ENCODE data around the gene ZBTB20.

DNA sequence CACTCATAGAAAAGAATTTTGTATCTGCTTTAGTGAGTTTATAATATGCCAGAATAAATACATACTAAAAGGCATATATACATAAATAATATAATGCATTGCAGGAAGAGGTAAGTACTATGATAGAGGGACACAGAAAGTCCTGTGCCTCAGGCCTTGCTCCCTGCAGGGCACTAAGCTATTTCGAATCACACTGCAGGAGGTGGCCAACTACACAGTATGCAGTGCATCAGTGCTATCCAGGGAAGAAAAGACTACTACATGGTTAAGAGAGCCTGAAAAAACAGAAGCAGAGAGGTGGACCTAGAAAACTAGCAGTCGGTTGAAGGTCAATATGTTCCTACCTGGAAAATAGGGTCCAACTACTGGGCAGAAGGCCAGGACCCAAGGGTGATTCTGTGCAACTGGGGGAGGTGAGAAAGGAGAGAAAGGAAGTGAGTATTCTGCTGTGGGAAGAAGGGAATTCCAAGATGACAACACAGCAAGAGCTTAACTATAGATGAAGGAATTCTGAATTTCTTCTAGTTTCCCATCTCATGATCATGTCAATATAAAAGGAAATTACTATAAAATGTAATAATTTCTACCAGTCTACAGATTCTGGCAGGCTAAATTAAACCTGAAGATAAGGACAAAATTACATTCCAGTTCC lies 218.0 kb downstream of the ZBTB20 start:
- TF ChIP-seq, protein P1, sequence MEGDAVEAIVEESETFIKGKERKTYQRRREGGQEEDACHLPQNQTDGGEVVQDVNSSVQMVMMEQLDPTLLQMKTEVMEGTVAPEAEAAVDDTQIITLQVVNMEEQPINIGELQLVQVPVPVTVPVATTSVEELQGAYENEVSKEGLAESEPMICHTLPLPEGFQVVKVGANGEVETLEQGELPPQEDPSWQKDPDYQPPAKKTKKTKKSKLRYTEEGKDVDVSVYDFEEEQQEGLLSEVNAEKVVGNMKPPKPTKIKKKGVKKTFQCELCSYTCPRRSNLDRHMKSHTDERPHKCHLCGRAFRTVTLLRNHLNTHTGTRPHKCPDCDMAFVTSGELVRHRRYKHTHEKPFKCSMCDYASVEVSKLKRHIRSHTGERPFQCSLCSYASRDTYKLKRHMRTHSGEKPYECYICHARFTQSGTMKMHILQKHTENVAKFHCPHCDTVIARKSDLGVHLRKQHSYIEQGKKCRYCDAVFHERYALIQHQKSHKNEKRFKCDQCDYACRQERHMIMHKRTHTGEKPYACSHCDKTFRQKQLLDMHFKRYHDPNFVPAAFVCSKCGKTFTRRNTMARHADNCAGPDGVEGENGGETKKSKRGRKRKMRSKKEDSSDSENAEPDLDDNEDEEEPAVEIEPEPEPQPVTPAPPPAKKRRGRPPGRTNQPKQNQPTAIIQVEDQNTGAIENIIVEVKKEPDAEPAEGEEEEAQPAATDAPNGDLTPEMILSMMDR (IDR thresholded peaks at IDR 0.05), result no peak
- no peak for TF ChIP-seq EZH2 (IDR thresholded peaks at IDR 0.05; ENCODE audit: borderline replicate concordance, insufficient read depth, low read depth, low read length, poor library complexity, severe bottlenecking)

Measured in B cell (primary cell).